Liver (tissue), 9 donors: ENCODE results near the gene INPP5A. TPM values are rescaled to one million over a fixed set of nuclear protein-coding genes. Genes with fewer than 3 reads are reported as not detected.

Experiments
- DNase-seq: peaks from one replicate; pipeline ENCODE4 v3.0.0-alpha.2; 2017; ENCODE audit warnings: low spot score
- H3K27ac ChIP-seq, 2 donors: one replicate each; pipeline ENCODE4 v1.7.0; 2013; ENCODE audit warnings: inconsistent platforms in 2 of 2, low read length in 2 of 2, control low read depth in 1 of 2, low read depth in 1 of 2, mild to moderate bottlenecking in 1 of 2
- H3K27me3 ChIP-seq, 4 donors: one replicate each; pipeline versions ENCODE4 v1.6.1 to v1.7.0; 2013; ENCODE audit warnings: low read length in 3 of 4, inconsistent platforms in 1 of 4, mild to moderate bottlenecking in 1 of 4, moderate library complexity in 1 of 4; ENCODE audit not compliant: control insufficient read depth in 4 of 4, insufficient read depth in 4 of 4
- H3K36me3 ChIP-seq, 4 donors: one replicate each; pipeline versions ENCODE4 v1.6.1 to v1.7.0; 2013; ENCODE audit warnings: low read length in 3 of 4, mild to moderate bottlenecking in 3 of 4, low read depth in 1 of 4, moderate library complexity in 1 of 4; ENCODE audit not compliant: control insufficient read depth in 4 of 4, insufficient read depth in 3 of 4
- H3K4me1 ChIP-seq, 4 donors: one replicate each; pipeline versions ENCODE4 v1.6.1 to v1.7.0; 2013; ENCODE audit warnings: low read length in 3 of 4, mild to moderate bottlenecking in 3 of 4, moderate library complexity in 1 of 4; ENCODE audit not compliant: control insufficient read depth in 4 of 4, insufficient read depth in 4 of 4
- H3K4me3 ChIP-seq, 3 donors: one replicate each; pipeline versions ENCODE4 v1.6.1 to v1.7.0; 2013; ENCODE audit warnings: low read length in 3 of 3, control low read depth in 1 of 3, low read depth in 1 of 3, mild to moderate bottlenecking in 1 of 3
- H3K9ac ChIP-seq, 2 donors: one replicate each; pipeline ENCODE4 v1.7.0; 2013; ENCODE audit warnings: low read length in 2 of 2, mild to moderate bottlenecking in 2 of 2, moderate library complexity in 2 of 2, control low read depth in 1 of 2, low read depth in 1 of 2
- H3K9me3 ChIP-seq, 4 donors: one replicate each; pipeline versions ENCODE4 v1.6.1 to v1.7.0; 2013; ENCODE audit warnings: low read length in 3 of 4; ENCODE audit not compliant: control insufficient read depth in 4 of 4
- ATF3 ChIP-seq: IDR thresholded peaks from 2 replicates; pipeline ENCODE4 v1.6.1; 2016; ENCODE audit warnings: antibody characterized with exemption
- EGR1 ChIP-seq, 2 donors: IDR thresholded peaks; 2 replicates each; pipeline ENCODE4 v1.6.1; 2016 to 2018; ENCODE audit warnings: antibody characterized with exemption in 2 of 2, low read depth in 2 of 2
- FOXA1 ChIP-seq: IDR thresholded peaks from 2 replicates; pipeline ENCODE4 v1.6.1; 2016; ENCODE audit warnings: antibody characterized with exemption
- FOXA2 ChIP-seq: IDR thresholded peaks from 2 replicates; pipeline ENCODE4 v1.6.1; 2016; ENCODE audit warnings: antibody characterized with exemption
- GABPA ChIP-seq, 2 donors: IDR thresholded peaks in 1 of 2; conservative IDR thresholded peaks in 1 of 2; 2 replicates each; pipeline ENCODE4 v1.6.1; 2016; ENCODE audit warnings: antibody characterized with exemption in 2 of 2, mild to moderate bottlenecking in 1 of 2, moderate library complexity in 1 of 2
- HNF4A ChIP-seq, 2 donors: conservative IDR thresholded peaks; 2 replicates each; pipeline ENCODE4 v1.6.1; 2016; ENCODE audit warnings: antibody characterized with exemption in 2 of 2, mild to moderate bottlenecking in 2 of 2
- HNF4G ChIP-seq: IDR thresholded peaks from 2 replicates; pipeline ENCODE4 v1.6.1; 2016; ENCODE audit warnings: antibody characterized with exemption
- JUND ChIP-seq, 2 donors: IDR thresholded peaks; 2 replicates each; pipeline ENCODE4 v1.6.1; 2016; ENCODE audit warnings: antibody characterized with exemption in 2 of 2
- NR2F2 ChIP-seq: IDR thresholded peaks from 2 replicates; pipeline ENCODE4 v1.6.1; 2016; ENCODE audit warnings: antibody characterized with exemption
- RAD21 ChIP-seq, 2 donors: IDR thresholded peaks; 2 replicates each; pipeline ENCODE4 v1.6.1; 2016; ENCODE audit warnings: antibody characterized with exemption in 2 of 2, mild to moderate bottlenecking in 2 of 2
- REST ChIP-seq: IDR thresholded peaks from 2 replicates; pipeline ENCODE4 v1.6.1; 2016; ENCODE audit warnings: antibody characterized with exemption, mild to moderate bottlenecking
- RXRA ChIP-seq, 2 donors: IDR thresholded peaks; 2 replicates each; pipeline ENCODE4 v1.6.1; 2017 to 2018; ENCODE audit warnings: antibody characterized with exemption in 2 of 2, mild to moderate bottlenecking in 1 of 2
- SP1 ChIP-seq: IDR thresholded peaks from 2 replicates; pipeline ENCODE4 v1.6.1; 2018; ENCODE audit warnings: antibody characterized with exemption, mild to moderate bottlenecking
- TAF1 ChIP-seq: conservative IDR thresholded peaks from 2 replicates; pipeline ENCODE4 v1.6.1; 2016; ENCODE audit warnings: antibody characterized with exemption, mild to moderate bottlenecking
- YY1 ChIP-seq: IDR thresholded peaks from 2 replicates; pipeline ENCODE4 v1.6.1; 2016; ENCODE audit warnings: antibody characterized with exemption, mild to moderate bottlenecking
- ZBTB33 ChIP-seq: IDR thresholded peaks from 2 replicates; pipeline ENCODE4 v1.6.1; 2016; ENCODE audit warnings: antibody characterized with exemption
- WGBS: extraction: QIAGEN DNeasy Blood & Tissue Kit; methylation state at CpG from one replicate; pipeline ENCODE4 v1.1.7; 2013; 5-methylcytosine and 5-hydroxymethylcytosine counted together
- polyA plus RNA-seq, 2 donors: library from polyadenylated mRNA; stranded (reverse) in 1 of 2; unstranded in 1 of 2; fragments of 200-250 nt in 1 of 2; fragments of >200 nt in 1 of 2; fragmentation: Nextera tagmentation in 1 of 2; extraction: Ambion mirVana in 1 of 2; gene quantifications; one replicate each; pipeline versions ENCODE4 v1.2.1 to v1.2.3, GENCODE V29; 2013 to 2015
- total RNA-seq, 2 donors: library from RNA; depleted of rRNA; stranded (reverse); fragments of >200 nt; gene quantifications; one replicate each; pipeline ENCODE4 v1.2.3, GENCODE V29; 2014
- TF ChIP-seq, protein P1 (sequence below): fragments of 150-350 bp; IDR thresholded peaks from 2 replicates; pipeline ENCODE4 v1.5.1; 2017; ENCODE audit warnings: improper control_type of control experiment, low read depth, low read length; ENCODE audit not compliant: missing input control
- TF ChIP-seq, protein P2 (sequence below): IDR thresholded peaks from 2 replicates; pipeline ENCODE4 v1.6.1; 2016; ENCODE audit warnings: antibody characterized with exemption
- donor health status: healthy.
- donor health status: healthy.
- donor health status: healthy.
- donor health status: healthy.
- donor health status: healthy.

Gene INPP5A
- total and polyA plus RNA-seq, 4 donors, result 4.3 to 26.5 (median 10.9) TPM

DNA sequence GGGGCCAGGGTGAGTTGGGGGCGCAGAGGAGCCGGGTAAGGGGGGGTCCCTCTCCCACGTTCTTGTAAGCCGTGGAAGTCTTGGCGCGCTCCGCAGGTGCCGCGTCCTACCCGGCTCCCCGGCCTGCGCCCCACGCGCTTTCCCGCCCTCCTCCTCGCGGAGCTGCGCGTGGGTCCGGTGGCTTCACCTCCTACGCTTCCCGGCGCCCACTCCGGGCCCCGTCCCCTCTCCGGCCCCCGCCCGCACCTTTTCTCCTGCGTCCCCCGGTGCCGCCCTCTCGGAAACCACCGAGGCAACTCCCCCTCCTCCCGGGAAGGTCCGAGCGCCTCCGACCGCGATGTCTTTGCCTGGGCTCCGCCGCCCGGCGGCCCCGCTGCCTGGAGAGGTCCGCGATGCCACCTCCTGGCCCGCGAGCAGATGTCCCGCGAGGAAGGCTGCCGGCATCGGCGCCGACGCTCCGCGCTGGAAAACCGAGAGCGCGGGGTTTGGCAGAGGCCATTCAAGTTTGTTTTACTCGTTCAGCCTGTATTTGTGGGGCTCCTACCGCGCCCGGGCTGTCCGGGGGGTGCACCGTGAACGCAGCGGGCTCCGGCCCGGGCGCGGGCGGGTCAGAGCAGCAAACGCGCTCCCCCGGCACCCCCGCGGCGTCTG is 250.7 kb downstream of the INPP5A start:
- DNase-seq, result no peak
- Histone ChIP-seq H3K9ac (no peak overlapping the region), H3K27me3 (peaks cover 0 to 54% (median 2%) of the 10 kb centered on the region in 4 donors), H3K9me3 (peaks cover 0 to 10% (median 3%) of the 10 kb centered on the region in 4 donors), H3K4me3 (no peak overlapping the region), H3K4me1 (peaks cover 2 to 22% (median 6%) of the 10 kb centered on the region in 4 donors), H3K36me3 (peaks cover 0 to 2% (median 0%) of the 10 kb centered on the region in 4 donors), H3K27ac (no peak overlapping the region)
- WGBS, result 5% methylated on average over 79 of the region's 79 CpGs
- TF ChIP-seq SP1 (no peak), EGR1 (IDR thresholded peaks at IDR 0.05; ENCODE audit: low read depth in 2 of 2) (no peak), JUND (IDR thresholded peaks at IDR 0.05) (no peak), YY1 (no peak), ATF3 (no peak), ZBTB33 (no peak), NR2F2 (no peak)
- TF ChIP-seq, protein P1, sequence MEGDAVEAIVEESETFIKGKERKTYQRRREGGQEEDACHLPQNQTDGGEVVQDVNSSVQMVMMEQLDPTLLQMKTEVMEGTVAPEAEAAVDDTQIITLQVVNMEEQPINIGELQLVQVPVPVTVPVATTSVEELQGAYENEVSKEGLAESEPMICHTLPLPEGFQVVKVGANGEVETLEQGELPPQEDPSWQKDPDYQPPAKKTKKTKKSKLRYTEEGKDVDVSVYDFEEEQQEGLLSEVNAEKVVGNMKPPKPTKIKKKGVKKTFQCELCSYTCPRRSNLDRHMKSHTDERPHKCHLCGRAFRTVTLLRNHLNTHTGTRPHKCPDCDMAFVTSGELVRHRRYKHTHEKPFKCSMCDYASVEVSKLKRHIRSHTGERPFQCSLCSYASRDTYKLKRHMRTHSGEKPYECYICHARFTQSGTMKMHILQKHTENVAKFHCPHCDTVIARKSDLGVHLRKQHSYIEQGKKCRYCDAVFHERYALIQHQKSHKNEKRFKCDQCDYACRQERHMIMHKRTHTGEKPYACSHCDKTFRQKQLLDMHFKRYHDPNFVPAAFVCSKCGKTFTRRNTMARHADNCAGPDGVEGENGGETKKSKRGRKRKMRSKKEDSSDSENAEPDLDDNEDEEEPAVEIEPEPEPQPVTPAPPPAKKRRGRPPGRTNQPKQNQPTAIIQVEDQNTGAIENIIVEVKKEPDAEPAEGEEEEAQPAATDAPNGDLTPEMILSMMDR, result no peak

DNA sequence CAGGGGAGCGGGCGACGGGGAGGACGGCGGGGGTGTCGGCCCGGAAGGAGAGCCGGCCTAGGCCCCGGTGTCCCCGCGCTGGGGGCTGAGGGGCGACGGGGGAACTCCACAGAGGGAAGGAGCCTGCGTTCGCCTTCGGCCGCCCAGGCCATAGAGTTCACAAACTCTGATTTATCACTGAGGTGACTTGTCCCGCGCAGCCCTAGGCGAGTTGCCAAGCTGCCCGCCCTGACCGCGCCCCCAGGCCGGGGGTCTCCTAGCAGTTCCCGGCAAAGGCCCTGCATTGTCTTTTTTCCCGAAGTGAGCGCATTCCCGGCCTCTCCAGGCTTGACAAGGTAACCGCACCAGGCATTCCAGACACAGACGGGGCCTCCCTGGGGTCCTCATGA is 251.2 kb downstream of the INPP5A start:
- TF ChIP-seq HNF4A (conservative IDR thresholded peaks at IDR 0.05) (no peak), JUND (IDR thresholded peaks at IDR 0.05) (no peak), ZBTB33 (no peak), RAD21 (IDR thresholded peaks at IDR 0.05) (no peak), GABPA (IDR thresholded peaks at IDR 0.05 in 1 of 2, conservative IDR thresholded peaks at IDR 0.05 in 1 of 2) (no peak), EGR1 (IDR thresholded peaks at IDR 0.05; ENCODE audit: low read depth in 2 of 2) (no peak), SP1 (no peak), NR2F2 (no peak), RXRA (IDR thresholded peaks at IDR 0.05) (no peak), HNF4G (no peak), ATF3 (no peak), REST (no peak), TAF1 (no peak), FOXA2 (no peak), FOXA1 (no peak), YY1 (no peak)
- TF ChIP-seq, protein P2, sequence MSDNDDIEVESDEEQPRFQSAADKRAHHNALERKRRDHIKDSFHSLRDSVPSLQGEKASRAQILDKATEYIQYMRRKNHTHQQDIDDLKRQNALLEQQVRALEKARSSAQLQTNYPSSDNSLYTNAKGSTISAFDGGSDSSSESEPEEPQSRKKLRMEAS, result no peak
- TF ChIP-seq, protein P1, result no peak
- 4% methylated on average over 30 of the region's 30 CpGs for WGBS
- H3K36me3 ChIP-seq, result no peaks in the 10 kb centered on the region
- no peak for DNase-seq
- H3K27me3 ChIP-seq, result peaks cover 0 to 53% (median 1%) of the 10 kb centered on the region in 4 donors
- H3K9ac ChIP-seq, result no peak overlapping the region
- H3K27ac ChIP-seq, result no peak overlapping the region
- peaks cover 2 to 22% (median 6%) of the 10 kb centered on the region in 4 donors for H3K4me1 ChIP-seq
- no peak overlapping the region for H3K4me3 ChIP-seq
- peaks cover 0 to 9% (median 3%) of the 10 kb centered on the region in 4 donors for H3K9me3 ChIP-seq
